Small intestine (tissue), 7 donors: ENCODE results near the gene ADAMTSL1. TPM values are rescaled to one million over a fixed set of nuclear protein-coding genes. Genes with fewer than 3 reads are reported as not detected.

ENCODE experiments used
- DNase-seq, 2 donors: peaks; one replicate each; pipeline versions ENCODE4 v3.0.0 to v3.0.0-alpha.2; 2013
- FAIRE-seq: peaks from 2 replicates; lab custom pipeline; 2012; peaks lifted over from hg19 to GRCh38; lab: Jason Lieb, UNC
- H3K27ac ChIP-seq, 3 donors: one replicate each; pipeline ENCODE4 v1.5.1; 2013; ENCODE audit warnings: low read length in 2 of 3, mild to moderate bottlenecking in 2 of 3, control low read depth in 1 of 3, inconsistent platforms in 1 of 3, low read depth in 1 of 3, moderate library complexity in 1 of 3
- H3K27me3 ChIP-seq, 3 donors: one replicate each; pipeline ENCODE4 v1.6.1; 2013; ENCODE audit warnings: low read length in 3 of 3, inconsistent platforms in 1 of 3; ENCODE audit not compliant: control insufficient read depth in 3 of 3, insufficient read depth in 3 of 3
- H3K36me3 ChIP-seq, 3 donors: one replicate each; pipeline ENCODE4 v1.6.1; 2013; ENCODE audit warnings: low read length in 3 of 3, inconsistent platforms in 1 of 3, low read depth in 1 of 3, mild to moderate bottlenecking in 1 of 3, moderate library complexity in 1 of 3; ENCODE audit not compliant: control insufficient read depth in 3 of 3, insufficient read depth in 2 of 3
- H3K4me1 ChIP-seq, 3 donors: one replicate each; pipeline ENCODE4 v1.6.1; 2013; ENCODE audit warnings: low read length in 2 of 3, inconsistent platforms in 1 of 3, low read depth in 1 of 3, mild to moderate bottlenecking in 1 of 3, moderate library complexity in 1 of 3; ENCODE audit not compliant: control insufficient read depth in 3 of 3, insufficient read depth in 2 of 3
- H3K4me3 ChIP-seq, 3 donors: one replicate each; pipeline ENCODE4 v1.5.1; 2013; ENCODE audit warnings: low read length in 3 of 3, control low read depth in 1 of 3, inconsistent platforms in 1 of 3, low read depth in 1 of 3, mild to moderate bottlenecking in 1 of 3, moderate library complexity in 1 of 3
- H3K9me3 ChIP-seq, 2 donors: one replicate each; pipeline ENCODE4 v1.6.1; 2013; ENCODE audit warnings: low read depth in 1 of 2, low read length in 1 of 2; ENCODE audit not compliant: control insufficient read depth in 2 of 2, insufficient read depth in 1 of 2
- WGBS, 3 donors: extraction: QIAGEN DNeasy Blood & Tissue Kit; methylation state at CpG; one replicate each; pipeline ENCODE4 v1.1.7; 2013; 5-methylcytosine and 5-hydroxymethylcytosine counted together
- polyA plus RNA-seq, 4 donors: library from polyadenylated mRNA; stranded (reverse) in 3 of 4; unstranded in 1 of 4; fragments of 200-250 nt in 3 of 4; fragments of 120-200 nt in 1 of 4; gene quantifications; one replicate each; pipeline versions ENCODE4 v1.2.1 to v1.2.3, GENCODE V29; 2013
- donor health status: healthy with polysubstance abuse.
- donor health status: control.
- donor health status: control.
- donor health status: Bipolar disorder and iron deficiency.
- donor health status: healthy.

The ADAMTSL1 gene
- polyA plus RNA-seq, 4 donors, result 0.97 to 1.6 TPM; not detected in 2

GRCh38 chr9:18472435-18472834, 1.5 kb upstream of the ADAMTSL1 start:
- no peak overlapping the region for H3K4me3 ChIP-seq
- peaks cover 0 to 12% (median 0%) of the 10 kb centered on the region in 3 donors for H3K27me3 ChIP-seq
- DNase-seq, result no peak
- WGBS, 3 donors, result 52 to 70% (median 62%) methylated on average over 3 of the region's 3 CpGs
- H3K36me3 ChIP-seq, result no peaks in the 10 kb centered on the region
- no peak overlapping the region for H3K27ac ChIP-seq
- no peak for FAIRE-seq
- peaks cover 0 to 3% (median 0%) of the 10 kb centered on the region in 3 donors for H3K4me1 ChIP-seq
- peaks cover 0 to 7% of the 10 kb centered on the region in 2 donors for H3K9me3 ChIP-seq

DNA sequence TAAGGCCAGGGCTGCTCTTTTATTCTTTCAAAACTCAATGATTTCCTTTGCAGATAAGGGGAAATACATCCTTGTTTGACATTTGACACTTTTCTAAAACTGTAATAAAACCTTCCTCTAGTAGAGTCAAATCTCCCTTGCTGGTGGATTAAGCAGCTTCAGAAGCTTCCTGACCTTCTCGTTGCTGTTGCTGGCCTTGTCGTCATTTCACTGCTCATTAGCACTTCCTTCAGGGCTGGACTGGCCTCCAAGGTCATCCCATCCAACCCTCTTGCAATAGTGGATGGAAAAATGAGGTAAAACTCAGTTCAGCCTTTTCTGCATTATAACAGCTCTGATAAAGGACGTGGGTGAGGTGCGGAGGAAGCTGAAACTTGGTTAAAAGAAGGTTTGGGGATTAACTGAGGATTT, 1.1 kb upstream of the ADAMTSL1 start:
- FAIRE-seq (no peak), DNase-seq (no peak)
- Histone ChIP-seq H3K4me3 (no peak overlapping the region), H3K9me3 (peaks cover 0 to 7% of the 10 kb centered on the region in 2 donors), H3K4me1 (peaks cover 0 to 3% (median 0%) of the 10 kb centered on the region in 3 donors), H3K27me3 (peaks cover 0 to 12% (median 0%) of the 10 kb centered on the region in 3 donors), H3K36me3 (no peaks in the 10 kb centered on the region), H3K27ac (no peak overlapping the region)
- 58 to 82% (median 71%) methylated on average over 4 of the region's 4 CpGs for WGBS, 3 donors

GRCh38 chr9:18474783-18475182, 830 bp downstream of the ADAMTSL1 start:
- FAIRE-seq (no peak), DNase-seq (no peak)
- Histone ChIP-seq H3K9me3 (no peaks in the 10 kb centered on the region), H3K27me3 (peaks cover 0 to 12% (median 0%) of the 10 kb centered on the region in 3 donors), H3K4me1 (peaks cover 0 to 3% (median 0%) of the 10 kb centered on the region in 3 donors), H3K36me3 (no peaks in the 10 kb centered on the region), H3K4me3 (peak overlapping the region in 1 of 3 donors; percentile 39), H3K27ac (no peak overlapping the region)
- 10 to 32% (median 32%) methylated on average over 4 of the region's 4 CpGs for WGBS, 3 donors

- FAIRE-seq, result no peak
- H3K27ac ChIP-seq, result no peak overlapping the region
- 74 to 90% (median 78%) methylated on average over 5 of the region's 5 CpGs for WGBS, 3 donors
These were observed 3.2 kb downstream of the ADAMTSL1 start for GRCh38 chr9:18477121-18477660.

GRCh38 chr9:18477719-18478118, 3.8 kb downstream of the ADAMTSL1 start:
- DNase-seq, result no peak
- Histone ChIP-seq H3K4me1 (peaks cover 0 to 3% (median 0%) of the 10 kb centered on the region in 3 donors), H3K27me3 (peaks cover 0 to 11% (median 0%) of the 10 kb centered on the region in 3 donors), H3K4me3 (no peak overlapping the region), H3K27ac (no peak overlapping the region), H3K36me3 (no peaks in the 10 kb centered on the region), H3K9me3 (no peaks in the 10 kb centered on the region)
- FAIRE-seq, result no peak

More at GRCh38 chr9:18477121-18477660, 3.2 kb downstream of the ADAMTSL1 start:
- H3K4me3 ChIP-seq, result no peak overlapping the region
- H3K4me1 ChIP-seq, result peaks cover 0 to 3% (median 0%) of the 10 kb centered on the region in 3 donors
- peaks cover 0 to 12% (median 0%) of the 10 kb centered on the region in 3 donors for H3K27me3 ChIP-seq
- no peaks in the 10 kb centered on the region for H3K9me3 ChIP-seq
- no peak for DNase-seq
- H3K36me3 ChIP-seq, result no peaks in the 10 kb centered on the region

- no peaks in the 10 kb centered on the region for H3K9me3 ChIP-seq
- peaks cover 0 to 3% (median 0%) of the 10 kb centered on the region in 3 donors for H3K4me1 ChIP-seq
- FAIRE-seq (no peak), DNase-seq (no peak)
- no peaks in the 10 kb centered on the region for H3K36me3 ChIP-seq
- WGBS, 3 donors, result 85 to 89% (median 86%) methylated on average over 7 of the region's 7 CpGs
- no peak overlapping the region for H3K27ac ChIP-seq
- H3K4me3 ChIP-seq, result no peak overlapping the region
- H3K27me3 ChIP-seq, result peaks cover 0 to 5% (median 0%) of the 10 kb centered on the region in 3 donors
These were observed 4.8 kb downstream of the ADAMTSL1 start for GRCh38 chr9:18478501-18479361.

GRCh38 chr9:18479405-18479804, 5.5 kb downstream of the ADAMTSL1 start:
- Histone ChIP-seq H3K4me3 (no peak overlapping the region), H3K9me3 (no peaks in the 10 kb centered on the region), H3K36me3 (no peaks in the 10 kb centered on the region), H3K27ac (no peak overlapping the region), H3K4me1 (peaks cover 0 to 3% (median 0%) of the 10 kb centered on the region in 3 donors), H3K27me3 (no peaks in the 10 kb centered on the region)
- DNase-seq, result no peak
- no peak for FAIRE-seq
- 73 to 84% (median 82%) methylated on average over 3 of the region's 3 CpGs for WGBS, 3 donors

GRCh38 chr9:18480662-18481093, 6.7 kb downstream of the ADAMTSL1 start:
- no peak overlapping the region for H3K4me3 ChIP-seq
- H3K27me3 ChIP-seq, result no peaks in the 10 kb centered on the region
- no peaks in the 10 kb centered on the region for H3K9me3 ChIP-seq
- DNase-seq, result no peak
- no peaks in the 10 kb centered on the region for H3K4me1 ChIP-seq
- 56 to 63% (median 60%) methylated on average over 3 of the region's 3 CpGs for WGBS, 3 donors
- H3K36me3 ChIP-seq, result no peaks in the 10 kb centered on the region
- no peak for FAIRE-seq
- no peak overlapping the region for H3K27ac ChIP-seq
